Activated CD4-positive, alpha-beta T cell treated with anti-CD3 and anti-CD28 coated beads for 24 hours (primary cell): Measurements from ENCODE around the gene FAM111A.

Source experiments
- DNase-seq, 2 donors: peaks; one replicate each; pipeline ENCODE4 v3.0.0-alpha.2; 2020; ENCODE audit warnings: low read depth in 2 of 2

Gene FAM111A

DNA sequence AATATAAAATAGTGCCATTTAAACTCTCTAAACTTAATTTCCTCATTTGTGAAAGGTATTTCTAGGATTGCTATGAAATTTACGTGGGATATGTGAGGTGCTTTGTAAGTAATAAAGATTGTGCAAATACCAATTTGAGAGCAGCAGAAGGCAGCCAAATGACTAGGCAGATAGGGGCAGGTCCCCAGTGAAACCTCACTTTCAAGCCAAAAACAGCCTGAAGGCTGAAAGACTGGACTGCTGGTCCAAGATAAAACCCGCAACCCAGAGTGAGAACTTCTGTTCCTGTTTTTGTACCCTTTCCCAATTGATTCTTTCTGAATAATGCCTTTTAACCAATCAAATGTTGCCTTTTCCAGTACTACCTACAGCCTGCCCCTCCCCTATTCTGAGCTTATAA, 36.5 kb downstream of the FAM111A start:
- DNase-seq: no peak

DNA sequence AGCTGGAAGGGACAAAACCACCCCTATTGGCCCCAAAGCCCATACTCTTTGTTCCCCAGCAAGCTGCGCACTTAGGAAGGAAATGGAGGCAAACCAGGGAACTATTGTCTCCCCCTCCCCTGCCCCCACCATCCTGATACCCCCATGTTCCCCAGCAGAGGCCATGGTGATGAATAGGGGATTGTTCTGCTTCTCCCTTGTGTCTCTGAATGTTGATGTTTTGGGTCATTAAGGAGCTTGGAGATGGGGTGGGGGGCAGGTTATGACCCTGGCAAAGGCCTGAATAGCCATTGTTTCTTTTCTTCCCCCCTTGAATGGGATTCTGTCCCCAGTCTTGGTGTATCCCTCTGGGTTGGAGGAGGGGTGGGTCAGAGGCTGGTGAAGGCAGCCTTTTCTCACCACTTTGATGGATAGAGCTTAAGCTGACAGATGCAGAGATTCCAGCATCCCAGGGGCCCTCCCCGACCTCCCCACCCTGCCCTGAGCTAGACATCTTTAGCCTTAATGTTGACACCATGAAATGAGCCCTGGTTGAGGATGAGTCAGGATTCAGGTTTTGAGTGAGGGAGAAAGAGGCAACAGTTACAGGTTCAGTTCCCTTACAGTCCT, 37.6 kb downstream of the FAM111A start:
- no peak for DNase-seq

DNA sequence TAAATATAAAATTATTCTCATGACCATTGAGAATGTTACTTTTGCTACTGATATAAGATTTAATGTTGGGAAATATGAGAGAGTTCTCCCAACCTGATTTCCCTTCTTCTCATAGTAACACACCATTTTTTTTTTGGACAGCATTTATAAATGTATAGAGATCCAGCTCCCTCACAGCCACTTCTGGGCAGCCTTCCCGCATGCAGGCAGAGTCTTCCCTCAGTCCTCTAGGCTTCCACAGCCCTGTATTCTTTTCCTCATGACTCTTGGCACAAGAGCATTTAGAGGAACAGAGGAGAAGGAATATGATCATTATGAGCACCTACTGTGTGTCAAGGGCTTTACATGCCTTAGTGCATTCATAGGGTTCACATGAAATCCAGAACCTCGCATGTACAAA, 38.3 kb downstream of the FAM111A start:
- DNase-seq: no peak

DNA sequence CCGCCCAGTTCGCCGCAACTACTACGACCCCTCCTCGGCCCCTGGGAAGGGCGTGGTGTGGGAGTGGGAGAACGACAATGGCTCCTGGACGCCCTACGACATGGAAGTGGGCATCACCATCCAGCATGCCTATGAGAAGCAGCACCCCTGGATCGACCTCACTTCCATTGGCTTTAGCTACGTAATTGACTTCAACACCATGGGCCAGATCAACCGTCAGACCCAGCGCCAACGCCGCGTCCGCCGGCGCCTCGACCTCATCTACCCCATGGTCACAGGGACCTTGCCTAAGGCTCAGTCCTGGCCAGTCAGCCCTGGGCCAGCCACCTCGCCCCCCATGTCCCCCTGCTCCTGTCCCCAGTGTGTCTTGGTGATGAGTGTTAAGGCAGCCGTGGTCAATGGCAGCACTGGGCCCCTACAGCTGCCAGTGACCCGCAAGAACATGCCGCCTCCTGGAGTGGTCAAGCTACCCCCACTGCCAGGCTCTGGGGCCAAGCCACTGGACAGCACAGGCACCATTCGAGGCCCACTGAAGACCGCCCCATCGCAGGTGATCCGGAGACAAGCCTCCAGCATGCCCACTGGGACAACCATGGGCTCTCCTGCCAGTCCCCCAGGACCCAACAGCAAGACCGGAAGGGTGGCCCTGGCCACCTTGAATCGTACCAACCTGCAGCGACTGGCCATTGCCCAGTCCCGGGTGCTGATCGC, 39.2 kb downstream of the FAM111A start:
- no peak for DNase-seq

DNA sequence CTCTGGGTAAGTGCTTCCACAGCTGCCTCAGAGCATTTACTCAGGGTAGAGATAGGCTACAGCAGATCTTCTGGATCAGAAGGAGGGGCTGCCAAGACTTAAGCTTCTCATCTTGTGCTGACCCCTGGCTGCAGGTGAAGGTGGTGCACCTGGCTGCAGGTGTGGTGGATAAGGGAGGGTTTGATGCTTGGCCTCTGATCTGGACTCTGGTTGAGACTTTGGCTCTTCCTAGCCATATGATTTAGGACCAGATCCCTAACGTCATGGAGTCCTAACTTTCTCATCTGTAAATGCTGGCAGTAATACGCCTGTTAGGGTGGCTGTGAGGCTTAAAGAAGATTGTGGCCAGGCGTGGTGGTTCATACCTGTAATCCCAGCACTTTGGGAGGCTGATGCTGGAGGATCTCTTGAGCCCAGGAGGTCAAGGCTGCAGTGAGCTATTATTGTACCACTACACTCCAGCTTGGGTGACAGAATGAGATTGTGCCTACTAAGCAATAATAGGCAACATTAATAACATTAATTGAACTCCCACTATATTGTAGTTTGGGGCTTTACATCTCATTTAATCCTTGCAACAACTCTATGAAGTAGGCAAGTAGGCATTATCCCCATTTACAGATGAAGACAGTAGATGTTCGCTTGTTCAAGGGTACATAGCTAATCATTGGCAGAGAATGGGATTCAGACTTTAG, 39.9 kb downstream of the FAM111A start:
- no peak for DNase-seq

DNA sequence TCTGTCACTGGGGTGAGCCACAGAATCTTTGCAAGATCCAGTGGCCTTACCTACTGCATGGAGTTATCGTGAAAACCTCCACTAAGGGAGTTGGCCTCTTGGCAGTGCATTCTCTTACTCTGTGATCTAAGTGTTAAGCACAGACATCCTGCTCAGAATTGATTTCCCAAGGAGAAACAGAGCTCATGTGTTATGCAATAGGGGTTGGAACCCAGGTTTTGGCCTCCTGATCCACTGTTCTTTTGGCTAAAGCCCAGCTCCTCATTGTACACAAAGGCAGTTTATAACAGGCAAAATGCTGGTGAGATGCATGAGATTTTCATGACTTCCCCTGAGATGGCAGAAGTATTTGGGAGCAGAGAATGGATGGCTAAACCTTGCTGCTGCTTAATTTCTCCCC, 41.1 kb downstream of the FAM111A start:
- DNase-seq: no peak

DNA sequence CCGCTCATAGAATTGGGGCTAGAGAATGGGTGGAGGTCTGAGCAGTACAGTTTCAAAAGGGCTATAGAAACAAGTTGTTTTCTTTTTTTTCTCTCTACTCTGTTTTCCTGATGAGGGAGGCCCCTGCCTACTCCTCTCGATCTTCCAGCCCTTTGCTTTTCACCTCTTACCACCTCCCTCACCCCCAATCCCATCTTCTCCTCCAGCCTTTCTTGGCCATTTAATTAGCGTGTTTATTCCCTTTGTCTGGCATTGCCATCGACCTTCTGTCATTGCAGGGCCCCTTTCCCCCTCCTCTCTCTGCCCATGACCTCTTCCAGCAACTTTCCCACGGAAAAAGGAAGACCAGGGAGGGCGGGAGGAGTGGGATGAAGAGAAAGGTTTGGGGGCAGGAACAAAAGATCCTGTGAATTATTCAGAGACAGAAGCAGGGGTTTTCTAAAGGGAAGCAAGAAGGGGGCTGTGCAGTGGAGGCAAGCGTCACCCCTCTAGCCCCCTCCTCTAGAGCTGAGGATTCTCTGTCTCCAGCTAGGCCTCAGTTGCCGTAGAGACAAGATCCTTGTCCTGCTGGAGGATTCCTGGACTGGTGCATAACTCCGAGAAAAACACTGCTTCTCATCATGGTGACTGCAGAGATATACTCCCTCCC, 42.2 kb downstream of the FAM111A start:
- no peak for DNase-seq

DNA sequence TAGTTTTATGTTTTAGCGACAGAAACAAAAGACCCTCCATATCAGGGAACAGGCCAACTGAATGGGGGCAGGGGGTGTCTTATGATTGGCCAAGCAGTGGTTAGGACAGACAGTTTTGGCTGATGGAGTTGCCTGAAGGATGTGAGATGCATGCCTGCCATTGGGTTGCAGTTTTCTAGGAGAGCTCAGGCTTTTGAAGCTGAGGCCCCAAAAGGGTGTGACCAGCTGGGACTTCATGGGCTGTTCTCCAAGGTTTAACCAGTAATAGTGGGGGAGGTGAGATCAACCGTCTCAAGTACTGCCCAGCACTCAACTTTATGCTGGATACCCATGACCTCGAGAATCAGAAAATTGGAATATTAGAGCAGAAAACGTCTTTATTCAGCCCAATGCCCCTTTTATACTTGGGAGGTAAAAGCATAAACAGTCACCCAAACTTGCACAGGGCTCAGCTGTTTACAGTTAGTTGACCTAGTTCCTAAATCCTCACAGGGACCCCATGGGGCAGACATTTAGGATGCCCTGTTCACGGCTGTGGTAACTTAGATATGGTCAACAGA, 42.8 kb downstream of the FAM111A start:
- DNase-seq: no peak

DNA sequence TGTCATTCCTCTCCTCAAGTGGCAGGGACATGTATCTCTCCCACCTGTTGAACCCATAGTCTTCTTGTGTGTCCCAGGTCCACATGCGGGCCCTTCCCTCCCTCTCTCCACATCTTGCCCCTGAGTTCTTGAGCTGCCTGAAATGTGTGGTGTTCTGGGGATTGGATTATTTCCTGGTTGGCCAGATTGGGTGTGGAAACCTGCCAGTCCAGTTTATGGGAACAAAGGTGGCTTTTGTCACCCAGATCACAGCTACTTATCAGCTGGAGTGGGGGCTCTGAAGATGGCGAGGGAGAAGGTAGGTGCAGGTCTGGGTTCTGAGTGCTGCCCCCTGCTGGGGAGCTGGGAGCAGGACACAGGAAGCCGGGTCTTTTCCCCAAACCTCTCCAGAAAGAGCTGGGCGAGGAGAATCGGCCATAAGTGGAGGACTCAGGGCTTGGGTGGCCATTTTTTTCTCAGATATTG, 43.5 kb downstream of the FAM111A start:
- peak in 1 of 2 donors; percentile 30 for DNase-seq

DNA sequence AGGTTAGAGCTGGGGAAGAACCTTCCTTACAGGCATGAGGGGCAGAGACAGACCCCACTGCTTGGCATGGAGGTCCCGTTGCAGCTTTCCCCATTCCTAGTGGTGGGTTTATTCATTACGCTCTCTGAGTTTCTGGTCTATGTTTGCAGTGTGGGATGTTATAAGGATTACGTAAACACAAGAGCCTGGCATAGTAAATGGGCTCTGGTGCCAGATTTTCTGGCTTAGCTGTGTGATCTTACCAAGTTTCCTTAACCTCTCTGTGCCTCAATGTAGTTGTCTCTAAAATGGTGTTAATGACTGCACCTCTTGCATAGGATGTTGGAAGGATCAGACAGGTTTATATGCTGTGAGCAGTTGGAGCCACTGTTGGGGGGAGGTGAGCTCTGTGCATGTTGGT, 44.4 kb downstream of the FAM111A start:
- DNase-seq: no peak

DNA sequence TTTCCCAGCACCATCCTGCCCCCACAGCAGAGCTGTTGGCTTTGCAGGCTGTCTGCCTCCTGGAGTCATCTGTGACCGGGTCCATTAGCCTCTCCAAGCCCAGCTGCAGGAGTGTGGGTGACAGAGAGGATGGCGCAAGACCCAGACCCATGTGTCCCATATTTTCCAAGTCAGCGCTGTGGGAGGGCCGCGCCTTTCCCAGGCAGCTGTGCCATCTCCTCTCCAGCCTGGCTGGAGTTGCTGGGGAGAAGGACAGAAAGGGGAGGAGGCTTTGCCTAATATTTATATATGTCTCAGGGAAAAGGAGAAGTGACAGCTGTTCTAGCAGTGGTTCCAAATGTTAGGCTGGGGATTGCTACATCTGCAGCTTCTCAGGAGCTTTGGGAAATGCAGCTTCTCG, 44.9 kb downstream of the FAM111A start:
- no peak for DNase-seq

DNA sequence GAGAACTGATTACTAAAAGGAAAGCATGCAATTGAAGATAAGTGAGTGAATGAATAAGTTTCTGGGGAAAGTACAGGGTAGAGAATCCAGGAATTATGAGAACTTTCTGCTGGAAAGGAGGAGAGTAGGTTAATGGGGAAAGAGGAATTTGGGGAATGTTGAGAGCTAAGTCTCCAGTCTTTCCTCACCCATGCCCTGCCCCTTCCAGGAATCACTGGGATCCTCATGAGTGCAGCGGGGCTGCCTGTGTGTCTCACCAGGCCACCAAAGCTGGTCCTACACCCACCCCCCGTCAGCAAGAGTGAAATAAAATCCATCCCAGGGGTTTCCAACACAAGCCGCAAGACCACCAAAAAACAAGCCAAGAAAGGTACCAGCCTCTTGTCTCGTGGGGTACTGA, 46.3 kb downstream of the FAM111A start:
- no peak for DNase-seq

DNA sequence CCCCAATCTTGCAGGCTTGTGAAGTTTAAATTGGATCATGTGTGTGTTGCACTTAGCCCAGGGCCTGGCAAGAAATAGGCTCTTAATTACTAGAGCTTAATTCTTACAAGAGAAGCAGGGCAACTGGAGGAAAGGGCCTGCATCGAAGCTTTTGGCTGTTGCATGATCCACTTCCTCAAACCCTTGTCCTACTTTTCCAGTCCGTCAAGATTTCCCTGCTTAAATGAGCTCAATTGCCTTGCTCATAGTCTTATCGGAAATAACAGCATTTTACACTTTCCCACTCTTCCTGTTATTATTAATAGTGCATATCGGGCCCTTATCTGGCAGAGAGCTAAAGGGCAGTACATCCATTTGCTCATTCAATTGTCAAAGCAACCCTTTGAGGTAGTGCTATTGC, 47.3 kb downstream of the FAM111A start:
- DNase-seq: no peak

DNA sequence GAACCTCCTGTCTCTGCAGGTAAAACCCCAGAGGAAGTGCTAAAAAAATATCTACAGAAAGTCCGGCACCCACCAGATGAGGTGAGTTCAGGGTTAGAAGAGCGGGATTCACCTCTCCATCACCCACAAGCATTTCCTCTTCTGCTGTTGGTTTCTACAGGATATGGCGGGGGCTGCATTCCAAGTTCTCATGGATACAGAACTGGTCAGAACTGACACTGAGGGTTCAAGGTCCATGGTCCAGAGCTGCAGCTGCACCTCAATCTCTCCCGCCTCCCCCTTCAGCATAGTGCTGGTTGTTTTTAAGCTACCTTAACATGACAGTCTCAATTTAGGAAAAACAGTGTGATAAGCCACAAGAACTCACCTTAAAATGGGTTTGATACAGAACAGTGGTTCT, 48.4 kb downstream of the FAM111A start:
- DNase-seq: no peak

DNA sequence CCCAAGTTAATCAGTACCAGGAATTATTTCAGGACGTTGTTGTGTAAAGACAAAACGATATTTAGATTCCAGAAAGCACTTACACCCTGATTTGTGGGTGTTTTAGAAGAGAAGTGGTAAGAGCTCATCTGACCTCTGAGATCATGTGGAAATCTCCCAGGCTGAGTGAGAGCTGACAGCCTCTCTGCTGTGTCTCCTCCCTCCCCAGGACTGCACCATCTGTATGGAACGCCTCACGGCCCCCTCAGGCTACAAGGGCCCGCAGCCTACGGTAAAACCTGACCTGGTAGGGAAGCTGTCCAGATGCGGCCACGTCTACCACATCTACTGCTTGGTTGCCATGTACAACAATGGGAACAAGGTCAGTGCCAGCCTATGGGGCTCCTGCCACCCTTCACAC, 49.2 kb downstream of the FAM111A start:
- DNase-seq: no peak

DNA sequence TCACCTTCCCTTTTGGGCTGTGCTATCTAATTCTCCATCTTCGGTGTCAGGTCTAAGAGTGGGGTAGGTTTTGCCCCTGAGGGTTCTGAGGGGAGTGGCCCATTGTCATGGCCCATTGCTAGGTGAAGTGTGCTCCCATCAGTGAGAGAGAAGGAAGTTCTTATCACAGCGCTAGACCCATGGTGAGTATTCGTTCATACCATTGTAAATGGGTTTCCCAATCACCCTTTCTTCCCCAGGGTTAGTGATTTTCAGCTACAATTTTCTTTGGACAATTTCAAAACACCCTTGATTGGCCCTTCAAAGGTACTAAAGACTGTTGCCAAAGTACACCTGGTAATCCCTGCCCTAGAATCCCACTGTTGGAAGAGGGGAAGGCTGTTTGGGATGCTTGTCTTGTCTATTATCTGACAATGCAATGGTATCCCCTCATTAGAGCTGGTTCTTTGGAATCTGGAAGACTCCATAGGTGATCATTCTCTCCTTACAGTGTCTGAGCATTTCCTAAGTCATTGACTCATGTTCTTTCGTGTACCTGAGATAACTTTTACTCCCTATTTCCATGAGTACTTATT, 49.9 kb downstream of the FAM111A start:
- no peak for DNase-seq

DNA sequence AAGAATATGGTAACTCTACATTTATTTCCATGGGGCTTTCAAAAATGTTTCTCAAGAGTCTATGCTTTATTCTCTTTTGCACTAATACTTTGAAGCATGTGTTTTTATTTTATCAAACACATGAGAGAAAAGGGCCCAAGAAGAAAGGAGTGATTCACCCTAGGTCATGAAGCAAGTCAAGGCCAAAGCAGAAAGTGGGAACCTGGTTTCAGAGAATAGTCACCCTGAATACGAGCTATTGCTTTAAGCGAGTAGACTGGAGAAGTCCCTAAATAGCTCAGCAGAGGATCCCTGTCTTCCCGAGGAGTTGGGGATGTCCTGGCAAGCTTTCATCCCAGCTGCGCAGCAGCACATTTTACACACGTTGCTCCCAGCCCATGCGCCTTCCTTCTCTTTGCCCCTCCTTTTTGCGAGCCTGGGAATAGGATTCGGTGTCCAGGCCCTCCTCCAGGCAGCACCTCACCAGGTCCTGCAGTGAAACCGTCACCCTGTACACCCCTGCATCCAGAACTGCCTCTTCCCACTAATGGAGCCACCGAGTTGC, 51.0 kb downstream of the FAM111A start:
- no peak for DNase-seq

DNA sequence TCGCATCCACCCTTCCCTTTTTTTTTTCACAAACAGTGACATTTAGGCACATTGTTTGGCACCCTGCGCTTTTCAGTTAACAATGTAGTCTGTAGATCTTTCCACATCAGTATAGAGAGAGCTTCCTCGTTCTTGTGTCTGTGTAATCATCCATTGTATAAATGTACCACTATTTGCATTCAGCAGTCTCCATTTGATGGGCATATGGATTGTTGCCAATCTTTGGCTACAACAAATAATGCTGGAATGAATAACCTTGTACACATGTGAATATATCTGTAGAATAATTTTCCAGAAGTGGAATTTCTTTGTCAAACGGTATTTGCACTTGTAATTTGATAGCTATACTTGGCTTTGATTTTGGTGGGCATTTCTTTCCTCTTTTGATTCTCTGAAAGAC, 52.9 kb downstream of the FAM111A start:
- DNase-seq: no peak

DNA sequence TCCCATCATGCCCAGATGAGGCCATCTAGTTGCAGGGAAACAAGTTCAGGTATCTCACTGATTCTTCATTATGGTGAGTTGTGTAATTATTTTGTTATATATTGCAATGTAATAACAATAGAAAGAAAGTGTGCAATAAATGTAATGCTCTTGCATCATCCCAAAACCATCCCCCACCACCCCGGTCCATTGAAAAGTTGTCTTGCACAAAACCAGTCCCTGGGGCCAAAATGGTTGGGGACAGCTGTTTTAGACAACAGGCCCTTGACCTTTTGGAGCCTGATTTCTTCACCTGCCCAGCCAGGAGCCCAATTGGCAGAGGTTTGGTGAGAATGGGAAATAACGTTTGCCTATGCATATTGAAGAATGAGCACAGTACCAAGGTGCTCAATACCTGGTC, 54.1 kb downstream of the FAM111A start:
- no peak for DNase-seq

DNA sequence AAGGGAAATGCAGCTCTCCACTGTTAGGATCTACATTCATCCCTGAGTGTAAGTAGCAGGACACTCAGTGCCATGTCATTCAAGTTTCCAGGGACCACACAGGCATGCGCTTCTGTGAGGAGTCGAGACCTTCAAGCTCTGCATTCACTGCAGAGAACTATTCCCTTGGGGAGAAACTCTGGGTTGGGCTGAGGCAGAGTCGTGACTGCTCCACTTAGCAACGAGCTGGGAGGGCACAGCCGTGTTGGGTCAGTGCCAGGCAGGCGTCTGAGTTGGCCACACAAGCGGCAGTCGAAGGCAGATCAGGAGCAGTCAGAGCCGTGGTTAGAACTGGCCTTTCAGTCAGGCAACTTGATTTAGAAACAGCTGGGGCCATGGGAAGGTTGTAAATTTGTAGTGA, 55.3 kb downstream of the FAM111A start:
- no peak for DNase-seq

DNA sequence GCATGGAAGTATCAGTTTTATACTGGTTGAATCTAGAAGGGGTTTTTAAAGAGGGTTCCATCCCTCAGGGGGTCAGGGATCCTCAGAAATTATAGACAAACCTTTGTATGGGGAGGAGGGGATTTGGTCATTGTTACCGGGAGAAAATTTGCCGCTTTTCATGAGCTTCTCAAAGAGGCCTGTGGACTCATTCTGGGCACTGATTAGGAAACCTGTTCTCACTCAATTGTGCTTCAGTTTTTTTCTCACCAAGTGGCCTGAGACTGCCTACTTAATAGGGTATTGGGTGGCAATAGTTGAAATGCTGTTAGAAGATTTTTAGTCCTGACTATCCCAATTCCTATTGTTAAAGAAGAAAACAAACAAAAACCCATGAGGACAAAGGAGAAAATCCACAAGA, 56.1 kb downstream of the FAM111A start:
- no peak for DNase-seq
